AG04450 (cell line): ENCODE measurements around the gene AAR2. TPM values are rescaled to one million over a fixed set of nuclear protein-coding genes. Genes with fewer than 3 reads are reported as not detected.

Source experiments
- CTCF ChIA-PET: fragments of 300-600, 350-600 bp; formaldehyde crosslinking; extraction: SDS; loops from one replicate; lab custom pipeline; 2022; ENCODE audit warnings: antibody characterized with exemption, inconsistent platforms; lab: Charles Lee
- POLR2A ChIA-PET: fragments of 350-600 bp; formaldehyde crosslinking; extraction: SDS; loops from one replicate; lab custom pipeline; 2021; ENCODE audit warnings: antibody characterized with exemption, inconsistent platforms; lab: Yijun Ruan, JAX
- DNase-seq: peaks from one replicate; pipeline ENCODE4 v3.0.0-alpha.2; 2011; ENCODE audit warnings: low read depth, low spot score
- H3K27ac ChIP-seq: one replicate; pipeline ENCODE4 v1.5.1; 2012; ENCODE audit warnings: low read depth, low read length, control low read depth
- H3K27me3 ChIP-seq: one replicate; pipeline ENCODE4 v1.6.0; 2012; ENCODE audit warnings: low read length; ENCODE audit not compliant: control insufficient read depth, insufficient read depth
- H3K4me3 ChIP-seq: 2 replicates; pipeline ENCODE4 v1.5.1; 2011; ENCODE audit warnings: mild to moderate bottlenecking, low read depth, low read length, control low read depth
- H3K9me3 ChIP-seq: 2 replicates; pipeline ENCODE4 v1.5.1; 2012; ENCODE audit warnings: low read length; ENCODE audit not compliant: control insufficient read depth, insufficient read depth
- polyA plus RNA-seq: library from polyadenylated mRNA; depleted of rRNA; stranded (reverse); fragments of >200 nt; gene quantifications from 2 replicates; pipeline ENCODE4 v1.2.3, GENCODE V29; 2011
- TF ChIP-seq, protein P1 (sequence below): IDR thresholded peaks from 2 replicates; pipeline ENCODE4 v1.5.1; 2011; ENCODE audit warnings: low read depth, low read length, control low read depth, inconsistent platforms

The AAR2 gene
- polyA plus RNA-seq, 1 experiment, result 25.3 TPM

GRCh38 chr20:36236786-36237121, 476 bp downstream of the AAR2 start:
- peaks cover 3% of the 10 kb centered on the region; the same call in 1 of the 2 replicates for H3K9me3 ChIP-seq
- no peak for DNase-seq
- H3K27me3 ChIP-seq, result no peaks in the 10 kb centered on the region
- peak overlapping the region; percentile 70 for H3K4me3 ChIP-seq
- TF ChIP-seq, protein P1, sequence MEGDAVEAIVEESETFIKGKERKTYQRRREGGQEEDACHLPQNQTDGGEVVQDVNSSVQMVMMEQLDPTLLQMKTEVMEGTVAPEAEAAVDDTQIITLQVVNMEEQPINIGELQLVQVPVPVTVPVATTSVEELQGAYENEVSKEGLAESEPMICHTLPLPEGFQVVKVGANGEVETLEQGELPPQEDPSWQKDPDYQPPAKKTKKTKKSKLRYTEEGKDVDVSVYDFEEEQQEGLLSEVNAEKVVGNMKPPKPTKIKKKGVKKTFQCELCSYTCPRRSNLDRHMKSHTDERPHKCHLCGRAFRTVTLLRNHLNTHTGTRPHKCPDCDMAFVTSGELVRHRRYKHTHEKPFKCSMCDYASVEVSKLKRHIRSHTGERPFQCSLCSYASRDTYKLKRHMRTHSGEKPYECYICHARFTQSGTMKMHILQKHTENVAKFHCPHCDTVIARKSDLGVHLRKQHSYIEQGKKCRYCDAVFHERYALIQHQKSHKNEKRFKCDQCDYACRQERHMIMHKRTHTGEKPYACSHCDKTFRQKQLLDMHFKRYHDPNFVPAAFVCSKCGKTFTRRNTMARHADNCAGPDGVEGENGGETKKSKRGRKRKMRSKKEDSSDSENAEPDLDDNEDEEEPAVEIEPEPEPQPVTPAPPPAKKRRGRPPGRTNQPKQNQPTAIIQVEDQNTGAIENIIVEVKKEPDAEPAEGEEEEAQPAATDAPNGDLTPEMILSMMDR, result no peak
- H3K27ac ChIP-seq, result peak overlapping the region; percentile 62
- ChIA-PET POLR2A (interaction anchor here (1.3 kb wide), 1 partner anchor 139 kb away, joined by 3 read pairs; no protein-coding TSS in a partner anchor), CTCF (interaction anchor here (0.8 to 1.9 kb wide), 2 partner anchors 34 to 203 kb away, joined by 3 to 6 read pairs; no protein-coding TSS in a partner anchor)

GRCh38 chr20:36237477-36237876, 1.2 kb downstream of the AAR2 start:
- Histone ChIP-seq H3K9me3 (peaks cover 3% of the 10 kb centered on the region; the same call in 1 of the 2 replicates), H3K27me3 (no peaks in the 10 kb centered on the region), H3K4me3 (peak overlapping the region; percentile 70), H3K27ac (no peak overlapping the region)
- ChIA-PET POLR2A (interaction anchor here (0.6 to 1.3 kb wide), 2 partner anchors 140 to 314 kb away, joined by 3 read pairs; no protein-coding TSS in a partner anchor), CTCF (interaction anchor here (0.8 to 1.9 kb wide), 2 partner anchors 81 to 202 kb away, joined by 3 to 6 read pairs; no protein-coding TSS in a partner anchor)
- DNase-seq, result no peak
- TF ChIP-seq, protein P1, result no peak

GRCh38 chr20:36238153-36238552, 1.9 kb downstream of the AAR2 start:
- Histone ChIP-seq H3K4me3 (no peak overlapping the region), H3K27me3 (no peaks in the 10 kb centered on the region), H3K9me3 (peaks cover 3% of the 10 kb centered on the region; the same call in 1 of the 2 replicates), H3K27ac (no peak overlapping the region)
- TF ChIP-seq, protein P1, result no peak
- ChIA-PET POLR2A (interaction anchor here (0.6 kb wide), 2 partner anchors 8 to 313 kb away, joined by 3 to 4 read pairs; no protein-coding TSS in a partner anchor), CTCF (interaction anchor here (0.7 to 1.9 kb wide), 3 partner anchors 36 to 598 kb away, joined by 4 to 10 read pairs (median 6); no protein-coding TSS in a partner anchor)
- DNase-seq, result no peak

- TF ChIP-seq, protein P1, result no peak
- no peak overlapping the region for H3K27ac ChIP-seq
- ChIA-PET POLR2A (interaction anchor here (0.6 kb wide), 1 partner anchor 9 kb away, joined by 4 read pairs; no protein-coding TSS in a partner anchor), CTCF (interaction anchor here (0.7 to 1.0 kb wide), 2 partner anchors 36 to 597 kb away, joined by 4 to 10 read pairs; no protein-coding TSS in a partner anchor)
- no peaks in the 10 kb centered on the region for H3K27me3 ChIP-seq
- H3K4me3 ChIP-seq, result no peak overlapping the region
- DNase-seq, result no peak
- H3K9me3 ChIP-seq, result peaks cover 3% of the 10 kb centered on the region; the same call in 1 of the 2 replicates
These were observed 2.5 kb downstream of the AAR2 start for GRCh38 chr20:36238760-36239159.

GRCh38 chr20:36240076-36240475, 3.8 kb downstream of the AAR2 start:
- POLR2A ChIA-PET, result interaction anchor here (0.5 kb wide), 1 partner anchor 271 kb away, joined by 10 read pairs; no protein-coding TSS in a partner anchor
- H3K9me3 ChIP-seq, result peaks cover 3% of the 10 kb centered on the region; the same call in 1 of the 2 replicates
- TF ChIP-seq, protein P1, result no peak
- no peak overlapping the region for H3K4me3 ChIP-seq
- no peak overlapping the region for H3K27ac ChIP-seq
- CTCF ChIA-PET, result no interaction called here
- DNase-seq, result no peak
- H3K27me3 ChIP-seq, result no peaks in the 10 kb centered on the region
